ENCODE data around the gene RIC1.

Gene RIC1

GRCh38 chr9:5819174-5819573, 190.3 kb downstream of the RIC1 start:
- Histone ChIP-seq H3K27ac (replicated peaks) (no peak overlapping the region), H3K4me3 (replicated peaks; ENCODE audit: insufficient read depth, low read length) (no peak overlapping the region), H3K27me3 (ENCODE audit: insufficient read depth, poor library complexity, severe bottlenecking) (no peaks in the 10 kb centered on the region)
- no peak for DNase-seq (ENCODE audit: low read depth in 1 of 2, low spot score in 1 of 2)
- TF ChIP-seq, protein P1, sequence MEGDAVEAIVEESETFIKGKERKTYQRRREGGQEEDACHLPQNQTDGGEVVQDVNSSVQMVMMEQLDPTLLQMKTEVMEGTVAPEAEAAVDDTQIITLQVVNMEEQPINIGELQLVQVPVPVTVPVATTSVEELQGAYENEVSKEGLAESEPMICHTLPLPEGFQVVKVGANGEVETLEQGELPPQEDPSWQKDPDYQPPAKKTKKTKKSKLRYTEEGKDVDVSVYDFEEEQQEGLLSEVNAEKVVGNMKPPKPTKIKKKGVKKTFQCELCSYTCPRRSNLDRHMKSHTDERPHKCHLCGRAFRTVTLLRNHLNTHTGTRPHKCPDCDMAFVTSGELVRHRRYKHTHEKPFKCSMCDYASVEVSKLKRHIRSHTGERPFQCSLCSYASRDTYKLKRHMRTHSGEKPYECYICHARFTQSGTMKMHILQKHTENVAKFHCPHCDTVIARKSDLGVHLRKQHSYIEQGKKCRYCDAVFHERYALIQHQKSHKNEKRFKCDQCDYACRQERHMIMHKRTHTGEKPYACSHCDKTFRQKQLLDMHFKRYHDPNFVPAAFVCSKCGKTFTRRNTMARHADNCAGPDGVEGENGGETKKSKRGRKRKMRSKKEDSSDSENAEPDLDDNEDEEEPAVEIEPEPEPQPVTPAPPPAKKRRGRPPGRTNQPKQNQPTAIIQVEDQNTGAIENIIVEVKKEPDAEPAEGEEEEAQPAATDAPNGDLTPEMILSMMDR (IDR thresholded peaks at IDR 0.05; ENCODE audit: insufficient read depth, low read length), result no peak
- TF ChIP-seq POLR2AphosphoS5 (IDR thresholded peaks at IDR 0.05; ENCODE audit: low read depth) (no peak), SPI1 (IDR thresholded peaks at IDR 0.05; ENCODE audit: borderline replicate concordance, low read depth) (no peak), GABPA (IDR thresholded peaks at IDR 0.05; ENCODE audit: low read depth) (no peak), REST (IDR thresholded peaks at IDR 0.05; ENCODE audit: insufficient replicate concordance, low read depth) (no peak)

DNA sequence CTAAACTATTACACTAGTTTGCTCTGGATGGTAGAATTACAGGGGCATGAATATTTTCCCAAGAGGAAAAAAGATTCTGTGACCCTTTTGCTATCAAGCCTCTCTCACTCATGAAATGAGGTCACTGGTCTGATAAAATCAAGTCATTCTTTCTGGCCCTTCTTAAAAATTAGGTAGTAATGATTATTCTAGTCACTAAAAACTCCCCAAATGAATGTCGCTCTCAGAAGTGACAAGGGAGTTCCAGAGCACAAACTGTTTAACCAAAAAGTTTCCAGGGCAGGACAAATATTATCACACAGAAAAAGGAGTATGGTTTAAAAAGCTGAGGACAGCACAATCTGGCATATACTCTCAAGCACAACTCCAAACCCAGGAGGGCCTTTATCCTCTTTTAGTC, 191.5 kb downstream of the RIC1 start:
- TF ChIP-seq SPI1 (IDR thresholded peaks at IDR 0.05; ENCODE audit: borderline replicate concordance, low read depth), result no peak
- no peak for TF ChIP-seq GABPA (IDR thresholded peaks at IDR 0.05; ENCODE audit: low read depth)
- TF ChIP-seq, protein P1 (IDR thresholded peaks at IDR 0.05; ENCODE audit: insufficient read depth, low read length), result no peak
- TF ChIP-seq POLR2AphosphoS5 (IDR thresholded peaks at IDR 0.05; ENCODE audit: low read depth), result no peak
- no peak for TF ChIP-seq REST (IDR thresholded peaks at IDR 0.05; ENCODE audit: insufficient replicate concordance, low read depth)
- Histone ChIP-seq H3K27ac (replicated peaks) (no peak overlapping the region), H3K4me3 (replicated peaks; ENCODE audit: insufficient read depth, low read length) (no peak overlapping the region)

GRCh38 chr9:5825223-5825622, 196.3 kb downstream of the RIC1 start:
- no peak for DNase-seq (ENCODE audit: low read depth in 1 of 2, low spot score in 1 of 2)
- Histone ChIP-seq H3K27ac (replicated peaks) (no peak overlapping the region), H3K4me3 (replicated peaks; ENCODE audit: insufficient read depth, low read length) (no peak overlapping the region), H3K27me3 (ENCODE audit: insufficient read depth, poor library complexity, severe bottlenecking) (no peaks in the 10 kb centered on the region)
- TF ChIP-seq, protein P1 (IDR thresholded peaks at IDR 0.05; ENCODE audit: insufficient read depth, low read length), result no peak
- TF ChIP-seq SPI1 (IDR thresholded peaks at IDR 0.05; ENCODE audit: borderline replicate concordance, low read depth) (no peak), REST (IDR thresholded peaks at IDR 0.05; ENCODE audit: insufficient replicate concordance, low read depth) (no peak), GABPA (IDR thresholded peaks at IDR 0.05; ENCODE audit: low read depth) (no peak), POLR2AphosphoS5 (IDR thresholded peaks at IDR 0.05; ENCODE audit: low read depth) (no peak)

More for the DNA sequence above, 191.5 kb downstream of the RIC1 start:
- H3K27me3 ChIP-seq (ENCODE audit: insufficient read depth, poor library complexity, severe bottlenecking), result no peaks in the 10 kb centered on the region
- DNase-seq (ENCODE audit: low read depth in 1 of 2, low spot score in 1 of 2), result no peak

All from HL-60 (cell line).